Esophagus (tissue), 2 donors: Measurements from ENCODE around the gene PARD3B. TPM values are rescaled to one million over a fixed set of nuclear protein-coding genes. Genes with fewer than 3 reads are reported as not detected.

Source experiments
- H3K27ac ChIP-seq, 2 donors: one replicate each; pipeline ENCODE4 v1.5.1; 2013; ENCODE audit warnings: low read depth in 2 of 2, mild to moderate bottlenecking in 2 of 2, inconsistent platforms in 1 of 2, low read length in 1 of 2, moderate library complexity in 1 of 2
- H3K27me3 ChIP-seq, 2 donors: one replicate each; pipeline ENCODE4 v1.6.1; 2013; ENCODE audit warnings: low read length in 2 of 2, control low read depth in 1 of 2, mild to moderate bottlenecking in 1 of 2; ENCODE audit not compliant: insufficient read depth in 2 of 2, control insufficient read depth in 1 of 2
- H3K36me3 ChIP-seq, 2 donors: one replicate each; pipeline ENCODE4 v1.6.1; 2013; ENCODE audit warnings: low read length in 1 of 2; ENCODE audit not compliant: control insufficient read depth in 2 of 2, insufficient read depth in 2 of 2
- H3K4me1 ChIP-seq, 2 donors: one replicate each; pipeline ENCODE4 v1.6.1; 2013; ENCODE audit warnings: low read length in 1 of 2; ENCODE audit not compliant: control insufficient read depth in 2 of 2, insufficient read depth in 2 of 2
- H3K4me3 ChIP-seq, 2 donors: one replicate each; pipeline ENCODE4 v1.5.1; 2013; ENCODE audit warnings: low read length in 2 of 2, mild to moderate bottlenecking in 2 of 2, low read depth in 1 of 2, moderate library complexity in 1 of 2
- H3K9me3 ChIP-seq, 2 donors: one replicate each; pipeline ENCODE4 v1.6.1; 2013; ENCODE audit warnings: mild to moderate bottlenecking in 2 of 2, low read depth in 1 of 2, low read length in 1 of 2, moderate library complexity in 1 of 2; ENCODE audit not compliant: control insufficient read depth in 2 of 2, insufficient read depth in 1 of 2
- WGBS, 2 donors: extraction: QIAGEN DNeasy Blood & Tissue Kit; methylation state at CpG; one replicate each; pipeline ENCODE4 v1.1.7; 2013; 5-methylcytosine and 5-hydroxymethylcytosine counted together
- polyA plus RNA-seq, 2 donors: library from polyadenylated mRNA; stranded (reverse); fragments of 200-250 nt; gene quantifications; one replicate each; pipeline ENCODE4 v1.2.3, GENCODE V29; 2013
- donor health status: healthy with polysubstance abuse.
- donor health status: Bipolar disorder and iron deficiency.

Gene PARD3B
- polyA plus RNA-seq, 2 donors = 1.2 to 1.3 TPM

- 78 to 89% methylated on average over 7 of the region's 7 CpGs for whole genome bisulfite sequencing, 2 donors
- H3K9me3 ChIP-seq = no peaks in the 10 kb centered on the region
- H3K27me3 ChIP-seq = peaks cover 0 to 3% of the 10 kb centered on the region in 2 donors
- no peak overlapping the region for H3K27ac ChIP-seq
- no peaks in the 10 kb centered on the region for H3K36me3 ChIP-seq
- H3K4me1 ChIP-seq = peaks cover 2 to 3% of the 10 kb centered on the region in 2 donors
- H3K4me3 ChIP-seq = no peak overlapping the region
Measured at GRCh38 chr2:205656461-205656860, 1111.2 kb downstream of the PARD3B start.

- Histone ChIP-seq H3K27ac (no peak overlapping the region), H3K9me3 (no peaks in the 10 kb centered on the region), H3K36me3 (no peaks in the 10 kb centered on the region), H3K4me1 (peaks cover 2 to 3% of the 10 kb centered on the region in 2 donors), H3K4me3 (no peak overlapping the region), H3K27me3 (peaks cover 0 to 3% of the 10 kb centered on the region in 2 donors)
- 60 to 79% methylated on average over 4 of the region's 4 CpGs for WGBS, 2 donors
Measured at GRCh38 chr2:205656941-205657340, 1111.7 kb downstream of the PARD3B start.

- WGBS, 2 donors = 46 to 64% methylated on average over 3 of the region's 3 CpGs
- Histone ChIP-seq H3K9me3 (no peaks in the 10 kb centered on the region), H3K4me3 (no peak overlapping the region), H3K27ac (no peak overlapping the region), H3K4me1 (peaks cover 2 to 3% of the 10 kb centered on the region in 2 donors), H3K36me3 (no peaks in the 10 kb centered on the region), H3K27me3 (peaks cover 0 to 3% of the 10 kb centered on the region in 2 donors)
Measured at GRCh38 chr2:205657579-205657978, 1112.3 kb downstream of the PARD3B start.

GRCh38 chr2:205658068-205658467 is 1112.8 kb downstream of the PARD3B start:
- Histone ChIP-seq H3K27me3 (peaks cover 0 to 3% of the 10 kb centered on the region in 2 donors), H3K27ac (no peak overlapping the region), H3K9me3 (no peaks in the 10 kb centered on the region), H3K4me1 (peaks cover 2 to 3% of the 10 kb centered on the region in 2 donors), H3K36me3 (no peaks in the 10 kb centered on the region), H3K4me3 (no peak overlapping the region)
- 70 to 84% methylated on average over 2 of the region's 2 CpGs for WGBS, 2 donors

GRCh38 chr2:205658572-205658971 is 1113.3 kb downstream of the PARD3B start:
- no peaks in the 10 kb centered on the region for H3K27me3 ChIP-seq
- H3K36me3 ChIP-seq = no peaks in the 10 kb centered on the region
- peaks cover 2 to 3% of the 10 kb centered on the region in 2 donors for H3K4me1 ChIP-seq
- no peak overlapping the region for H3K27ac ChIP-seq
- H3K4me3 ChIP-seq = no peak overlapping the region
- 82 to 84% methylated on average over 2 of the region's 2 CpGs for whole genome bisulfite sequencing, 2 donors
- H3K9me3 ChIP-seq = no peaks in the 10 kb centered on the region

- Histone ChIP-seq H3K4me3 (no peak overlapping the region), H3K4me1 (peaks cover 2 to 3% of the 10 kb centered on the region in 2 donors), H3K27me3 (no peaks in the 10 kb centered on the region), H3K27ac (no peak overlapping the region), H3K9me3 (no peaks in the 10 kb centered on the region), H3K36me3 (no peaks in the 10 kb centered on the region)
- 76% methylated on average over 8 of the region's 8 CpGs for WGBS, 2 donors
Measured at GRCh38 chr2:205659922-205660321, 1114.6 kb downstream of the PARD3B start.

- peaks cover 2 to 3% of the 10 kb centered on the region in 2 donors for H3K4me1 ChIP-seq
- 18 to 38% methylated on average over 8 of the region's 8 CpGs for WGBS, 2 donors
- H3K9me3 ChIP-seq = no peaks in the 10 kb centered on the region
- no peak overlapping the region for H3K4me3 ChIP-seq
- H3K27ac ChIP-seq = peak overlapping the region in 1 of 2 donors; percentile 51
- no peaks in the 10 kb centered on the region for H3K27me3 ChIP-seq
- H3K36me3 ChIP-seq = no peaks in the 10 kb centered on the region
Measured at GRCh38 chr2:205660521-205661124, 1115.3 kb downstream of the PARD3B start.

GRCh38 chr2:205661281-205661680 is 1116.0 kb downstream of the PARD3B start:
- no peaks in the 10 kb centered on the region for H3K27me3 ChIP-seq
- WGBS, 2 donors = 91% methylated on average over 5 of the region's 5 CpGs
- H3K27ac ChIP-seq = no peak overlapping the region
- no peak overlapping the region for H3K4me3 ChIP-seq
- no peaks in the 10 kb centered on the region for H3K36me3 ChIP-seq
- peaks cover 2 to 3% of the 10 kb centered on the region in 2 donors for H3K4me1 ChIP-seq
- no peaks in the 10 kb centered on the region for H3K9me3 ChIP-seq

- Histone ChIP-seq H3K27me3 (no peaks in the 10 kb centered on the region), H3K9me3 (no peaks in the 10 kb centered on the region), H3K36me3 (no peaks in the 10 kb centered on the region), H3K27ac (no peak overlapping the region), H3K4me1 (peaks cover 2 to 3% of the 10 kb centered on the region in 2 donors), H3K4me3 (no peak overlapping the region)
- 89 to 92% methylated on average over 3 of the region's 3 CpGs for WGBS, 2 donors
Measured at GRCh38 chr2:205662206-205662965, 1117.1 kb downstream of the PARD3B start.
